Loucy (cell line): ENCODE data around the gene RAB30.

Experiments
- H2AFZ ChIP-seq: fragments of 200-600 bp; sonication (generic); 2 replicates; pipeline ENCODE4 v1.6.0; 2016; ENCODE audit warnings: antibody characterized with exemption, mild to moderate bottlenecking, low read length, moderate library complexity
- H3F3A ChIP-seq: fragments of 200-600 bp; 2 replicates; pipeline ENCODE4 v1.6.0; 2016; ENCODE audit warnings: antibody characterized with exemption, low read depth, mild to moderate bottlenecking
- H3K27me3 ChIP-seq: fragments of 200-600 bp; sonication (generic); 2 replicates; pipeline ENCODE4 v1.6.1; 2014; ENCODE audit warnings: low read length, mild to moderate bottlenecking; ENCODE audit not compliant: insufficient read depth, poor library complexity, severe bottlenecking
- H3K36me3 ChIP-seq: fragments of 200-600 bp; sonication (generic); 2 replicates; pipeline ENCODE4 v1.6.1; 2016; ENCODE audit warnings: low read length; ENCODE audit not compliant: insufficient read depth
- H3K4me1 ChIP-seq: fragments of 200-600 bp; sonication (generic); 2 replicates; pipeline ENCODE4 v1.5.1; 2014; ENCODE audit warnings: low read length, mild to moderate bottlenecking; ENCODE audit not compliant: insufficient read depth, poor library complexity, severe bottlenecking
- H3K4me2 ChIP-seq: fragments of 200-600 bp; sonication (generic); 2 replicates; pipeline ENCODE4 v1.6.0; 2014; ENCODE audit warnings: antibody characterized with exemption, low read length, low read depth, mild to moderate bottlenecking; ENCODE audit not compliant: poor library complexity, severe bottlenecking
- H3K4me3 ChIP-seq: fragments of 200-600 bp; sonication (generic); 2 replicates; pipeline ENCODE4 v1.5.1; 2014; ENCODE audit warnings: low read length, mild to moderate bottlenecking, mixed read lengths; ENCODE audit not compliant: poor library complexity, severe bottlenecking
- H3K79me2 ChIP-seq: fragments of 200-600 bp; sonication (generic); 2 replicates; pipeline ENCODE4 v1.6.1; 2014; ENCODE audit warnings: low read length; ENCODE audit not compliant: insufficient read depth
- H3K9ac ChIP-seq: fragments of 200-600 bp; sonication (generic); 2 replicates; pipeline ENCODE4 v1.6.0; 2014; ENCODE audit warnings: mild to moderate bottlenecking, low read depth, low read length, moderate library complexity; ENCODE audit not compliant: poor library complexity, severe bottlenecking
- H3K9me2 ChIP-seq: fragments of 200-600 bp; sonication (generic); replicated peaks from 2 replicates; pipeline ENCODE4 v1.6.1; 2016; ENCODE audit warnings: low read depth, low read length, mixed read lengths
- H3K9me3 ChIP-seq: fragments of 200-600 bp; sonication (generic); 2 replicates; pipeline ENCODE4 v1.6.1; 2014; ENCODE audit warnings: mild to moderate bottlenecking, antibody characterized with exemption, low read length, low read depth; ENCODE audit not compliant: insufficient read depth
- H4K20me1 ChIP-seq: fragments of 200-600 bp; sonication (generic); 2 replicates; pipeline ENCODE4 v1.6.0; 2014; ENCODE audit warnings: antibody characterized with exemption, low read length, mild to moderate bottlenecking; ENCODE audit not compliant: insufficient read depth, poor library complexity, severe bottlenecking
- CTCF ChIP-seq: fragments of 200-600 bp; sonication (generic); conservative IDR thresholded peaks from 2 replicates; pipeline ENCODE4 v1.5.1; 2014; ENCODE audit warnings: mild to moderate bottlenecking, antibody characterized with exemption, low read length
- EZH2phosphoT487 ChIP-seq: fragments of 200-600 bp; IDR thresholded peaks from 2 replicates; pipeline ENCODE4 v1.6.1; 2018; ENCODE audit warnings: antibody characterized with exemption, mild to moderate bottlenecking, moderate library complexity, borderline replicate concordance

The RAB30 gene

GRCh38 chr11:83115026-83115425 is 43.3 kb upstream of the RAB30 start:
- no peak for TF ChIP-seq CTCF
- TF ChIP-seq EZH2phosphoT487, result no peak
- Histone ChIP-seq H3K36me3 (no peaks in the 10 kb centered on the region), H3K27me3 (no peaks in the 10 kb centered on the region), H4K20me1 (no peaks in the 10 kb centered on the region), H3K9me2 (no peaks in the 10 kb centered on the region), H3K4me2 (no peak overlapping the region), H3F3A (no peaks in the 10 kb centered on the region), H3K4me1 (peaks cover 16% of the 10 kb centered on the region), H2AFZ (no peak overlapping the region), H3K9me3 (no peaks in the 10 kb centered on the region), H3K79me2 (no peaks in the 10 kb centered on the region), H3K9ac (no peak overlapping the region), H3K4me3 (no peak overlapping the region)

- no peak overlapping the region for H2AFZ ChIP-seq
- H3K4me2 ChIP-seq, result no peak overlapping the region
- H3K27me3 ChIP-seq, result no peaks in the 10 kb centered on the region
- no peak for TF ChIP-seq EZH2phosphoT487
- TF ChIP-seq CTCF, result no peak
- no peaks in the 10 kb centered on the region for H3K9me3 ChIP-seq
- H3K4me3 ChIP-seq, result no peak overlapping the region
- H3K79me2 ChIP-seq, result no peaks in the 10 kb centered on the region
- H3K9me2 ChIP-seq, result no peaks in the 10 kb centered on the region
- H3K36me3 ChIP-seq, result no peaks in the 10 kb centered on the region
- peaks cover 6% of the 10 kb centered on the region for H3K4me1 ChIP-seq
- no peak overlapping the region for H3K9ac ChIP-seq
- no peaks in the 10 kb centered on the region for H4K20me1 ChIP-seq
- H3F3A ChIP-seq, result no peaks in the 10 kb centered on the region
Observed at GRCh38 chr11:83112886-83113285, 41.2 kb upstream of the RAB30 start.

- H3K4me2 ChIP-seq, result no peak overlapping the region
- H3K9me2 ChIP-seq, result no peaks in the 10 kb centered on the region
- H3K27me3 ChIP-seq, result no peaks in the 10 kb centered on the region
Observed at GRCh38 chr11:83105168-83105567, 33.5 kb upstream of the RAB30 start.

More at GRCh38 chr11:83105168-83105567, 33.5 kb upstream of the RAB30 start:
- Histone ChIP-seq H3K9me3 (no peaks in the 10 kb centered on the region), H3K9ac (no peak overlapping the region), H3K36me3 (no peaks in the 10 kb centered on the region), H3K4me3 (no peak overlapping the region), H3K4me1 (no peaks in the 10 kb centered on the region), H3F3A (no peaks in the 10 kb centered on the region), H4K20me1 (no peaks in the 10 kb centered on the region), H2AFZ (no peak overlapping the region), H3K79me2 (no peaks in the 10 kb centered on the region)
- TF ChIP-seq CTCF (no peak), EZH2phosphoT487 (no peak)
